Measurements from ENCODE around the gene GALC.

DNA sequence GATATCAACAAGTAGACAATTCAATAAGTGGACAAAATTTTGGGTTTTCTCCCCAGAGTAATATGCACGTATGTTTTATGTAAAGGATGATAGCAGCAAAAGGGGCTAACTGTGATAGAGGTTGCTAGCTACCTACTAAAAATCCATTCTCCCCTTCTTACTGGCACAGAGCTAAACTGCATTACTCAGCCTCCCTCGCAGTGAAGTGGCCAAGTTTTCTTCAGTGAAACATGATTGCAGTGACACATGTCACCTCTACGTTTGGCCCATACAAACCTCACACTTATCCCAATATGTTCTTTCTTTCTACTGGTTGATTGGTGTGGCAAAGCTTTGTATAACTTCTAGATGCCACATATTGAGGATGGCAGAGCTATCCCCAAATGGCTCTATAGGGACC is 46.2 kb upstream of the GALC start:
- no peak for TF ChIP-seq CREB1 (CRISPR knock-in tag; IDR thresholded peaks at IDR 0.05)
- no peak for TF ChIP-seq CTCF (IDR thresholded peaks at IDR 0.05)
- TF ChIP-seq, protein P1, sequence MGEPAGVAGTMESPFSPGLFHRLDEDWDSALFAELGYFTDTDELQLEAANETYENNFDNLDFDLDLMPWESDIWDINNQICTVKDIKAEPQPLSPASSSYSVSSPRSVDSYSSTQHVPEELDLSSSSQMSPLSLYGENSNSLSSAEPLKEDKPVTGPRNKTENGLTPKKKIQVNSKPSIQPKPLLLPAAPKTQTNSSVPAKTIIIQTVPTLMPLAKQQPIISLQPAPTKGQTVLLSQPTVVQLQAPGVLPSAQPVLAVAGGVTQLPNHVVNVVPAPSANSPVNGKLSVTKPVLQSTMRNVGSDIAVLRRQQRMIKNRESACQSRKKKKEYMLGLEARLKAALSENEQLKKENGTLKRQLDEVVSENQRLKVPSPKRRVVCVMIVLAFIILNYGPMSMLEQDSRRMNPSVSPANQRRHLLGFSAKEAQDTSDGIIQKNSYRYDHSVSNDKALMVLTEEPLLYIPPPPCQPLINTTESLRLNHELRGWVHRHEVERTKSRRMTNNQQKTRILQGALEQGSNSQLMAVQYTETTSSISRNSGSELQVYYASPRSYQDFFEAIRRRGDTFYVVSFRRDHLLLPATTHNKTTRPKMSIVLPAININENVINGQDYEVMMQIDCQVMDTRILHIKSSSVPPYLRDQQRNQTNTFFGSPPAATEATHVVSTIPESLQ (CRISPR knock-in tag; IDR thresholded peaks at IDR 0.05) = no peak
- TF ChIP-seq, protein P2, sequence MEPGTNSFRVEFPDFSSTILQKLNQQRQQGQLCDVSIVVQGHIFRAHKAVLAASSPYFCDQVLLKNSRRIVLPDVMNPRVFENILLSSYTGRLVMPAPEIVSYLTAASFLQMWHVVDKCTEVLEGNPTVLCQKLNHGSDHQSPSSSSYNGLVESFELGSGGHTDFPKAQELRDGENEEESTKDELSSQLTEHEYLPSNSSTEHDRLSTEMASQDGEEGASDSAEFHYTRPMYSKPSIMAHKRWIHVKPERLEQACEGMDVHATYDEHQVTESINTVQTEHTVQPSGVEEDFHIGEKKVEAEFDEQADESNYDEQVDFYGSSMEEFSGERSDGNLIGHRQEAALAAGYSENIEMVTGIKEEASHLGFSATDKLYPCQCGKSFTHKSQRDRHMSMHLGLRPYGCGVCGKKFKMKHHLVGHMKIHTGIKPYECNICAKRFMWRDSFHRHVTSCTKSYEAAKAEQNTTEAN (CRISPR knock-in tag; IDR thresholded peaks at IDR 0.05) = no peak
- no peak for TF ChIP-seq IRF2 (CRISPR knock-in tag; IDR thresholded peaks at IDR 0.05; ENCODE audit: borderline replicate concordance, low read depth)
- TF ChIP-seq FOXJ3 (CRISPR knock-in tag; IDR thresholded peaks at IDR 0.05; ENCODE audit: borderline replicate concordance) = no peak
- no peak for TF ChIP-seq NR3C1 (CRISPR knock-in tag; conservative IDR thresholded peaks at IDR 0.05; ENCODE audit: low read depth)
- TF ChIP-seq JAZF1 (CRISPR knock-in tag; IDR thresholded peaks at IDR 0.05) = no peak
- TF ChIP-seq IRF1 (CRISPR knock-in tag; IDR thresholded peaks at IDR 0.05) = no peak
- TF ChIP-seq, protein P3, sequence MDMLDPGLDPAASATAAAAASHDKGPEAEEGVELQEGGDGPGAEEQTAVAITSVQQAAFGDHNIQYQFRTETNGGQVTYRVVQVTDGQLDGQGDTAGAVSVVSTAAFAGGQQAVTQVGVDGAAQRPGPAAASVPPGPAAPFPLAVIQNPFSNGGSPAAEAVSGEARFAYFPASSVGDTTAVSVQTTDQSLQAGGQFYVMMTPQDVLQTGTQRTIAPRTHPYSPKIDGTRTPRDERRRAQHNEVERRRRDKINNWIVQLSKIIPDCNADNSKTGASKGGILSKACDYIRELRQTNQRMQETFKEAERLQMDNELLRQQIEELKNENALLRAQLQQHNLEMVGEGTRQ (CRISPR knock-in tag; IDR thresholded peaks at IDR 0.05) = no peak

All from WTC11 (cell line).